Activated T-helper 1 cell treated with anti-CD3 and anti-CD28 coated beads, Interleukin-12 subunit alpha, Interleukin-12 subunit beta, Interleukin-2, Interleukin-4 antibody, amounts not matched to agents 30 ng/mL and 10 ng/mL and 1 ng/mL, durations not matched to agents 14 hours and 24 hours and 36 hours (primary cell): ENCODE data around the gene LHPP. TPM values are rescaled to one million over a fixed set of nuclear protein-coding genes. Genes with fewer than 3 reads are reported as not detected.

Source experiments
- DNase-seq: peaks from one replicate; pipeline ENCODE4 v3.0.0; 2021; ENCODE audit warnings: low spot score
- H3K27ac Mint-ChIP-seq: one replicate; pipeline ENCODE4 v1.8.0; 2021; ENCODE audit warnings: mild to moderate bottlenecking, mixed read lengths
- H3K27me3 Mint-ChIP-seq: one replicate; pipeline ENCODE4 v1.8.0; 2022; ENCODE audit warnings: mild to moderate bottlenecking, moderate library complexity, mixed read lengths; ENCODE audit not compliant: insufficient read depth
- H3K36me3 Mint-ChIP-seq: one replicate; pipeline ENCODE4 v1.8.0; 2021; ENCODE audit warnings: low read depth, mixed read lengths
- H3K4me1 Mint-ChIP-seq: one replicate; pipeline ENCODE4 v1.8.0; 2021; ENCODE audit warnings: low read depth, mixed read lengths
- H3K4me3 Mint-ChIP-seq: one replicate; pipeline ENCODE4 v1.8.0; 2021; ENCODE audit warnings: mild to moderate bottlenecking, moderate library complexity, mixed read lengths
- H3K9me3 Mint-ChIP-seq: one replicate; pipeline ENCODE4 v1.8.0; 2021; ENCODE audit warnings: mixed read lengths
- intact Hi-C: fragments of 100-400 bp; cut with micrococcal nuclease; formaldehyde crosslinking; loops from one replicate; pipeline ENCODE4 v1.15.1; 2024
- total RNA-seq: library from RNA; stranded (reverse); gene quantifications from 2 replicates; pipeline ENCODE4 v1.2.3, GENCODE V29; 2022

LHPP gene
- total RNA-seq, 1 donor from 2014 or later, result 5.0 TPM

- intact Hi-C loops, result no loop called here
- Mint-ChIP-seq H3K9me3 (peaks cover 3% of the 10 kb centered on the region), H3K36me3 (no peaks in the 10 kb centered on the region), H3K27ac (no peak overlapping the region), H3K4me1 (no peaks in the 10 kb centered on the region), H3K27me3 (peaks cover 6% of the 10 kb centered on the region), H3K4me3 (no peak overlapping the region)
- DNase-seq, result no peak
Observed at GRCh38 chr10:124558339-124559321, 97.0 kb downstream of the LHPP start.

- Mint-ChIP-seq H3K36me3 (no peaks in the 10 kb centered on the region), H3K4me1 (no peaks in the 10 kb centered on the region), H3K27me3 (peaks cover 6% of the 10 kb centered on the region), H3K9me3 (peaks cover 3% of the 10 kb centered on the region), H3K27ac (no peak overlapping the region), H3K4me3 (no peak overlapping the region)
- no peak for DNase-seq
- intact Hi-C loops, result no loop called here
Observed at GRCh38 chr10:124559372-124560132, 97.9 kb downstream of the LHPP start.

- H3K27ac Mint-ChIP-seq, result no peak overlapping the region
- no peaks in the 10 kb centered on the region for H3K36me3 Mint-ChIP-seq
- H3K9me3 Mint-ChIP-seq, result peaks cover 3% of the 10 kb centered on the region
- DNase-seq, result no peak
- intact Hi-C loops, result no loop called here
- no peaks in the 10 kb centered on the region for H3K4me1 Mint-ChIP-seq
- H3K4me3 Mint-ChIP-seq, result no peak overlapping the region
- peaks cover 6% of the 10 kb centered on the region for H3K27me3 Mint-ChIP-seq
Observed at GRCh38 chr10:124560377-124561105, 98.9 kb downstream of the LHPP start.

- peaks cover 3% of the 10 kb centered on the region for H3K9me3 Mint-ChIP-seq
- H3K27ac Mint-ChIP-seq, result no peak overlapping the region
- no peaks in the 10 kb centered on the region for H3K4me1 Mint-ChIP-seq
- no peak overlapping the region for H3K4me3 Mint-ChIP-seq
- H3K36me3 Mint-ChIP-seq, result no peaks in the 10 kb centered on the region
- no peak for DNase-seq
- peaks cover 6% of the 10 kb centered on the region for H3K27me3 Mint-ChIP-seq
- intact Hi-C loops, result no loop called here
Observed at GRCh38 chr10:124561206-124561605, 99.6 kb downstream of the LHPP start.

- intact Hi-C loops, result no loop called here
- H3K9me3 Mint-ChIP-seq, result peaks cover 3% of the 10 kb centered on the region
- H3K36me3 Mint-ChIP-seq, result no peaks in the 10 kb centered on the region
- H3K4me3 Mint-ChIP-seq, result no peak overlapping the region
- H3K27ac Mint-ChIP-seq, result no peak overlapping the region
- DNase-seq, result no peak
- H3K27me3 Mint-ChIP-seq, result peaks cover 6% of the 10 kb centered on the region
- H3K4me1 Mint-ChIP-seq, result no peaks in the 10 kb centered on the region
Observed at GRCh38 chr10:124562425-124563060, 100.9 kb downstream of the LHPP start.

- no peaks in the 10 kb centered on the region for H3K4me1 Mint-ChIP-seq
- H3K27ac Mint-ChIP-seq, result no peak overlapping the region
- peaks cover 3% of the 10 kb centered on the region for H3K9me3 Mint-ChIP-seq
- no peak overlapping the region for H3K4me3 Mint-ChIP-seq
- H3K27me3 Mint-ChIP-seq, result peaks cover 6% of the 10 kb centered on the region
- intact Hi-C loops, result no loop called here
- DNase-seq, result no peak
- H3K36me3 Mint-ChIP-seq, result no peaks in the 10 kb centered on the region
Observed at GRCh38 chr10:124563320-124564040, 101.9 kb downstream of the LHPP start.

- Mint-ChIP-seq H3K36me3 (no peaks in the 10 kb centered on the region), H3K4me3 (no peak overlapping the region), H3K27ac (no peak overlapping the region), H3K4me1 (no peaks in the 10 kb centered on the region), H3K9me3 (peaks cover 3% of the 10 kb centered on the region), H3K27me3 (peaks cover 6% of the 10 kb centered on the region)
- DNase-seq, result no peak
- intact Hi-C loops, result no loop called here
Observed at GRCh38 chr10:124564881-124565280, 103.3 kb downstream of the LHPP start.

GRCh38 chr10:124565565-124566221 is 104.1 kb downstream of the LHPP start:
- Mint-ChIP-seq H3K4me1 (no peaks in the 10 kb centered on the region), H3K9me3 (peaks cover 3% of the 10 kb centered on the region), H3K27me3 (peaks cover 6% of the 10 kb centered on the region), H3K27ac (no peak overlapping the region), H3K36me3 (no peaks in the 10 kb centered on the region), H3K4me3 (no peak overlapping the region)
- intact Hi-C loops, result no loop called here
- DNase-seq, result no peak

GRCh38 chr10:124566222-124566888 is 104.7 kb downstream of the LHPP start:
- Mint-ChIP-seq H3K36me3 (no peaks in the 10 kb centered on the region), H3K27ac (no peak overlapping the region), H3K9me3 (peaks cover 3% of the 10 kb centered on the region), H3K4me3 (no peak overlapping the region), H3K27me3 (peaks cover 8% of the 10 kb centered on the region), H3K4me1 (no peaks in the 10 kb centered on the region)
- DNase-seq, result no peak
- intact Hi-C loops, result no loop called here

GRCh38 chr10:124566981-124567835 is 105.6 kb downstream of the LHPP start:
- H3K27me3 Mint-ChIP-seq, result peaks cover 8% of the 10 kb centered on the region
- DNase-seq, result no peak
- H3K4me1 Mint-ChIP-seq, result no peaks in the 10 kb centered on the region
- H3K27ac Mint-ChIP-seq, result no peak overlapping the region
- no peaks in the 10 kb centered on the region for H3K9me3 Mint-ChIP-seq
- no peaks in the 10 kb centered on the region for H3K36me3 Mint-ChIP-seq
- intact Hi-C loops, result no loop called here
- H3K4me3 Mint-ChIP-seq, result no peak overlapping the region
